ENCODE measurements around the gene RBM33.

Gene RBM33

GRCh38 chr7:155800741-155801267, 156.3 kb downstream of the RBM33 start:
- no peak for DNase-seq

- DNase-seq: no peak
Observed at GRCh38 chr7:155802291-155802690, 157.8 kb downstream of the RBM33 start.

GRCh38 chr7:155802906-155803417, 158.5 kb downstream of the RBM33 start:
- DNase-seq: no peak

- no peak for DNase-seq
Observed at GRCh38 chr7:155803418-155804376, 159.2 kb downstream of the RBM33 start.

- no peak for DNase-seq
Observed at GRCh38 chr7:155804431-155804831, 160.0 kb downstream of the RBM33 start.

GRCh38 chr7:155804897-155805825, 160.7 kb downstream of the RBM33 start:
- peak; percentile 70 for DNase-seq

GRCh38 chr7:155805826-155806095, 161.3 kb downstream of the RBM33 start:
- no peak for DNase-seq

GRCh38 chr7:155806096-155806871, 161.8 kb downstream of the RBM33 start:
- no peak for DNase-seq

- no peak for DNase-seq
Observed at GRCh38 chr7:155807065-155807671, 162.7 kb downstream of the RBM33 start.

GRCh38 chr7:155807789-155808548, 163.5 kb downstream of the RBM33 start:
- DNase-seq: no peak

GRCh38 chr7:155808549-155809331, 164.3 kb downstream of the RBM33 start:
- no peak for DNase-seq

- DNase-seq: no peak
Observed at GRCh38 chr7:155809332-155809946, 165.0 kb downstream of the RBM33 start.

- no peak for DNase-seq
Observed at GRCh38 chr7:155809947-155810769, 165.7 kb downstream of the RBM33 start.

GRCh38 chr7:155810770-155811559, 166.5 kb downstream of the RBM33 start:
- DNase-seq: no peak

- DNase-seq: no peak
Observed at GRCh38 chr7:155811560-155811894, 167.1 kb downstream of the RBM33 start.

GRCh38 chr7:155811895-155812761, 167.7 kb downstream of the RBM33 start, which contains the start of gene SHH:
Gene SHH (minus strand): TSS chr7:155812463. CDS start chr7:155812122, 341 bp downstream.
- DNase-seq: no peak

GRCh38 chr7:155813125-155813524, 168.7 kb downstream of the RBM33 start:
- no peak for DNase-seq
